IPS-18c (cell line): ENCODE results near the gene THAP7.
A peak's percentile ranks its signal among the peaks of the same experiment; 100 is the strongest.
"Not testable (repeated sequence)": the region's sequence is repeated elsewhere in the genome, so short reads cannot be mapped to it uniquely, and the experiment has no call there.

ENCODE experiments used
- H3K4me3 ChIP-seq: 2 replicates; pipeline ENCODE4 v1.7.0; 2013; ENCODE audit warnings: low read depth, mild to moderate bottlenecking, low read length, moderate library complexity; ENCODE audit not compliant: insufficient read depth
- H3K9me3 ChIP-seq: one replicate; pipeline ENCODE4 v1.6.1; 2013; ENCODE audit warnings: mild to moderate bottlenecking, low read length, moderate library complexity; ENCODE audit not compliant: control insufficient read depth, insufficient read depth

Gene THAP7

GRCh38 chr22:21018314-21018713 lies 16.4 kb upstream of the THAP7 start:
- no peaks in the 10 kb centered on the region for H3K9me3 ChIP-seq
- no peak overlapping the region for H3K4me3 ChIP-seq

- Histone ChIP-seq H3K9me3 (no peaks in the 10 kb centered on the region), H3K4me3 (no peak overlapping the region)
Observed at GRCh38 chr22:21016644-21017420, 14.9 kb upstream of the THAP7 start.

- no peak overlapping the region for H3K4me3 ChIP-seq
- H3K9me3 ChIP-seq, result no peaks in the 10 kb centered on the region
Observed at GRCh38 chr22:21015466-21016006, 13.6 kb upstream of the THAP7 start.

GRCh38 chr22:21014726-21015465 lies 13.0 kb upstream of the THAP7 start, which contains the start of gene P2RX6:
Gene P2RX6 (plus strand): TSS chr22:21015165. CDS start chr22:21015175, 10 bp downstream.
- peak within 1 kb of the TSS; percentile 73 for H3K4me3 ChIP-seq
- H3K9me3 ChIP-seq, result no peaks in the 10 kb centered on the region

GRCh38 chr22:21014202-21014725 lies 12.3 kb upstream of the THAP7 start:
- Histone ChIP-seq H3K9me3 (no peaks in the 10 kb centered on the region), H3K4me3 (peak overlapping the region; percentile 73)

- Histone ChIP-seq H3K4me3 (peak overlapping the region; percentile 73), H3K9me3 (no peaks in the 10 kb centered on the region)
Observed at GRCh38 chr22:21013657-21014201, 11.8 kb upstream of the THAP7 start.

GRCh38 chr22:21012446-21013407 lies 10.8 kb upstream of the THAP7 start:
- Histone ChIP-seq H3K4me3 (no peak overlapping the region), H3K9me3 (no peaks in the 10 kb centered on the region)

- Histone ChIP-seq H3K4me3 (no peak overlapping the region), H3K9me3 (no peaks in the 10 kb centered on the region)
Observed at GRCh38 chr22:21010426-21011113, 8.7 kb upstream of the THAP7 start.

GRCh38 chr22:21009638-21010425 lies 7.9 kb upstream of the THAP7 start:
- no peaks in the 10 kb centered on the region for H3K9me3 ChIP-seq
- no peak overlapping the region for H3K4me3 ChIP-seq

GRCh38 chr22:21009208-21009607 lies 7.3 kb upstream of the THAP7 start:
- not testable (repeated sequence) for H3K4me3 ChIP-seq, H3K9me3 ChIP-seq

GRCh38 chr22:21003782-21004181 lies 1.9 kb upstream of the THAP7 start:
- H3K9me3 ChIP-seq, result no peaks in the 10 kb centered on the region
- no peak overlapping the region for H3K4me3 ChIP-seq

- Histone ChIP-seq H3K4me3 (peak overlapping the region; percentile 98), H3K9me3 (no peaks in the 10 kb centered on the region)
Observed at GRCh38 chr22:21000987-21001600, 824 bp downstream of the THAP7 start.

- Histone ChIP-seq H3K4me3 (peak overlapping the region; percentile 98), H3K9me3 (no peaks in the 10 kb centered on the region)
Observed at GRCh38 chr22:21000207-21000986, 1.5 kb downstream of the THAP7 start.

GRCh38 chr22:20999350-21000206 lies 2.3 kb downstream of the THAP7 start:
- Histone ChIP-seq H3K4me3 (no peak overlapping the region), H3K9me3 (no peaks in the 10 kb centered on the region)
